NOMO-1 treated with dmso at 0.1 percent for 144 hours (cell line): ENCODE data around the gene FXYD2.

Experiments used
- DNase-seq: peaks from one replicate; lab custom pipeline; 2025; ENCODE audit not compliant: unreplicated experiment; lab: John Stamatoyannopoulos, UW

Gene FXYD2

GRCh38 chr11:117836077-117836960 lies 11.8 kb upstream of the FXYD2 start:
- peak; percentile 71 for DNase-seq

- no peak for DNase-seq
Measured at GRCh38 chr11:117835576-117835975, 11.0 kb upstream of the FXYD2 start.

- no peak for DNase-seq
Measured at GRCh38 chr11:117834838-117835443, 10.4 kb upstream of the FXYD2 start.

DNA sequence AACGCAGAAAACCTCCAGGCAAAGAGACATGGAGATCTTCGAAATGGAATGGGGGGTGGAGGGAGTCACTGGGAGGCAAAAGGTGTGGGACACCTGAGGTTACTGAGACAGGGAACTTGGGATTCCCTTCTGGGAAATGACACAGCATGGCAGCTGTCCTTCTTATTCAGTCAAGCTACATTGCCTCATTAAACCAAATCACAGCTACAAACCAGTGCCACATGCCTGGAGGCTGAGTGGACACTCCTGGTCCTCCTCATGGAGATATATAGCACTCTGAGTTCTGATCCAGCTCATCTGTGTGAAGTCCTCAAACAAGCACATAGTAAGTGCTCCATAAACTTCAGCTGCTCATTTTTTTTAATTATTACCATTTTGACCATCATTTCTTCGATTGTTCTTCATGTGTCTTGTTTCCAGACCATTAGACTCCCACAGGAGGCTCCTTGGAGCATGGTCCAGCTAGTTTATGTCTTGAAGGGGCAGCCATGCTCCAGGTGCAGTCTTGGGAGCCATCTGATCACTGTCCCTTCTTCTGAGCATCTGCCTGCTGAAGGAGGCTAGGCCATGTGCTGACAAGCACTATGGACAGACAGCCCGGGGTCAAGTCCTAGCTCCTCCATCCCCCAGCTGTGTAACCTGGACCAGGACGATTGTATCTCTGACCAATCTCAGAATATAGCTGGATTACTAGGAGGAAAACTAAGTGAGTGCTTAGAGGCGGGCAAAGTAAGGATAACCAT lies 9.7 kb upstream of the FXYD2 start:
- DNase-seq = no peak

DNA sequence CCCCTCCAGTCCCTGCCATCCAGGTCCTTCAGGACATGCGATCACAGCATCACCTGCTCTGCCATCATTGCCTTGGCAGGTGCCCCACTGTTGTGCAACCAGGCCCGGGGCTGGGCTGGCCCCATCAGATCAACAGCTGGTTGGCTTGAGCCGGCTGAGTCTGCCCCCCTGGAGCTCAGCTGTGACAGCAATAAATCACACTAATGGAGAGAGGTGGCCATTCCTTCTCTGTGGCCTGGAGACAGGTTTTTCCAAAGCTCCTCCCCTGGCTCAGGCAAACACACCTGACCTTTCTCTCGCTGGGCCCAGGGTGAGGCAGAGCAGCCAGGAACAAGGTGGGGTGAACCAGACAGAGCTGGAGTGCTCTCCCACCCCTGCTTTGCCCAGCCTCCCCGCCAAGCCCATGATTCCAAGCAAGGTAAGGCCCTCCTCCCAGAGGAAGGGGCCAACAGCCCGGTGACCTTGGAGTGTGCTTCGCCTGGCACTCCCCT lies 8.9 kb upstream of the FXYD2 start:
- no peak for DNase-seq

DNA sequence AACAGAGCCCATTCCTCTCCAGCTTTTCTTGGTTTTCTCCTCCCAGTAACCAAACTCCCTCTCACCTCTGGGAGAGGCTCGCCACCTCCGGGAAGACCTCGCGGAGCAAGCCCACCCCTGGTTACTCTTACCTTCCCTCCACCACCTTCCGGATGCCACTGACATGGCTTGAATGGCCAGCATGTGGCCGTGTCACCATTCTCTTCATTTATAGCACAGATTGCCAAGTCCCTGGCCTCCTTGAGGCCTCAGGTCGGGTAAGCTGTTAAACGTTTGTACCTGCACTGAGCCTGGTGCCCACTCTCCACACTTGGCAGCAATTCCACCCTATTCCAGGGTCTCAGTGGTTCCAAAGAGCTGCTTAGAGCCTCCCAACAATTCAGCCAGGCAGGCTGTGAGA lies 8.0 kb upstream of the FXYD2 start:
- DNase-seq = no peak

DNA sequence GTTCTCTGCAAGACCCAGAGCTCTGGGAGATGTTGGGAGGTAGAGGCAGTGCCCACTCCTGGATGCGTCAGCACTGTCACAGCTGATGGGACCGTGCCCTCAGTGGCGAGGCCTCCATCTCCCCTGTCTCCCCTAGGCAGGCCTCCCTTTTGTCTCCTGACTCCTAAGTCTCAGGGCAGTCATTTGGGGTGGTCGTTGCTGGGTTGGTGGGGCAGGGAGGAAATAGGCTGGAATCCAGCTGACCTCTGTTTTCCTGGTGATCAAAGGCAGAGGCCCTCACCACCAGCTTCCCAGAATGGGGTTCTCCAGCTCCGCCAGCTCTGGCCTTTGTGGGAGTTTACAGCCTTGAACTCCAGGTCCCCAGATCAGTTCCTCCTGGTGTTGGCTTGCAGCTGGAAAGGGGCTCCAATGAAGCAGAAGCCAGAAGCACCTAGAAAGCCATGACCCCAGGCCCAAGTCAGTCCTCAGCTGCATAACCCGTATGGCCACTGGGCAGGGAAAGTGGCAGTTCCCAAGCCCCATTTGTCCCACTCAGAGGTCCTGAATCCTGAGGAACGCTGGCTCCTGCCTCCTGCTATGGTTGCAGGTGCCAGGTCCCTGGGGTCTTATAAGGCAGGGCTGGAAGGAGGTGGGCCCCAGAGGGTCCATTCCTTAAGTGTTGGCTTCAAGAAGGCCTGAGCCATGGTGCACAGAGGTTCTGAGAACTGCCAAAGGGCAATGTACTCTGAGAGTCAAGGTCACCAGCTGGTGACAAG lies 7.3 kb upstream of the FXYD2 start:
- no peak for DNase-seq

- no peak for DNase-seq
Measured at GRCh38 chr11:117830674-117831351, 6.3 kb upstream of the FXYD2 start.

DNA sequence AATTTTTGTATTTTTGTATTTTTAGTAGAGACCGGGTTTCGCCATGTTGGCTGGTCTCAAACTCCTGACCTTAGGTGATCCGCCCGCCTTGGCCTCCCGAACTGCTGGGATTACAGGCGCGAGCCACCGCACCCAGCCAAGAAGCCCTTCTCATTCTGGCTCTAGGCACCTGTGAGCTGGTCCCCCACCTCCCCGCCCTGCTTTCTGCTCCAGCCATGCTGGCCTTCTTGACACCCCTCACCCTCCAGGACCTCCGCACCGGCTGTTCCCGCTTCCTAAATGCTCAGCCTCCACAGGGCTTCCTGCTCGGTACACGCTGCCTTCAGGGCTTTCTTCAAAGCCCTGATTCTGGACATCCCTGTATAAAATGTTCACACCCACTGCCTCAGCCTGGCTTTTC lies 5.5 kb upstream of the FXYD2 start:
- DNase-seq = no peak

DNA sequence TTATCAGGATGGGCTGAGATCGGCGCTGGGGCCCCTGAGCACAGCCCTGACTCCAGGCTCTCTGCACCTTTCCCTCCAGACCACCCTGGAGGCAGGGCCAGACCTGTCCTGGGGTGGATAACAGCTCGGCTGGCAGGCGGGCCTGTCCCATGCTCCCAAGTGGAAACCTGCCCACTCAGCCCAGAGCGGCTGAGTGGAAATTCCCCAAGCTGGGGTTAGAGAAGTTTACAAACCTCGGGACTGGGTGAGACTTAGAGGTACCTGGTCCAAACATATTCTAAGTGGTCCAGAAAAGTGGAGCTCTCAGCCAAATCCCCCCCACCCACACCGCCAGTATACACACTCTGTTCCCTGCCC lies 4.8 kb upstream of the FXYD2 start:
- DNase-seq = no peak

GRCh38 chr11:117828611-117829368 lies 4.2 kb upstream of the FXYD2 start:
- DNase-seq = no peak

DNA sequence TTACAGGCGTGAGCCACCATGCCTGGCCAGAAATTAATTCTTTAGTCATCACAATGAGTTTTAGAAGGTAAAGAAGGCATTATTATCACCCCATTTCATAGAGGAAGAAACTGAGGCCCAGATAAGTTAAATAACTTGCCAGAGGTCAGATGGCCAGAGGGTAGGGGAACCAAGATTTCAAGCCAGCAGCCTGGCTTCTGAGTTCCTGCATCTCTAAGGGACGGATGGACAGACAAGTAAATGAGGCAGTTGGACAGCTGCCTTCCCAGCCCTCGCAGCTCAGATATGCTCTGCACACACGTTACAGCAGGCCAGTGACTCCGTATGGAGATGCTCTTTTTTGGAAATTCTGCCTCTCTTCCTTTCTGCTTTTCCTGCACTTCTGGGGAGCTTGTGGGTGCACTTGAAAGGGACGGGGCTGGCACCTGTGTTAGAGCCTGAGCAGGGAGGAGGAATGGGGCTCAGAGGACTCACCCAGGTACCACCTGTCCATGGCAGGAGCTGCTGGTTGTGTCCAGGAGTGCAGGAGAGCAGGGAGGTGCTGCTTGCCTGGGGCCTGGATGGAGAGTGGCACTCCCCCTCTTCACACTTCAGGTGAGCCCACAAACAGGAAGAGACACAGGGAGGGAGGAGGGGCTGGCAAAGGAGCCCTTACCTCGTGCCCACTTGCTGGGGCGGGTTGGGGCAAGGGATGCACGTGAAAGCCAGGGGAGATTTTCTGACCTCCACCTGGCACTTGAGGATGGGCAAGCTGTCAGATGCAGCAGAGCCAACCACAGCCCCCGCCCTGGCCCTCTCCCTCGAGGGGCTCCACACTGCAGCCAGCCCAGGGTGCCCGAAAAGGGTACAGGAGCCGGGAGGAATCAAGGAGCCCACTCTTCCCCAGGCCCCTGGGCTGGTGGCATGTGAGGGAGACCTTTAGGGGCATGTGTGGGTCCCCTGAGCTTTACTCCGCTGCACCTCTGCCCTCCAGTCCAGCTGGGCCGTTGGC lies 3.3 kb upstream of the FXYD2 start:
- no peak for DNase-seq

DNA sequence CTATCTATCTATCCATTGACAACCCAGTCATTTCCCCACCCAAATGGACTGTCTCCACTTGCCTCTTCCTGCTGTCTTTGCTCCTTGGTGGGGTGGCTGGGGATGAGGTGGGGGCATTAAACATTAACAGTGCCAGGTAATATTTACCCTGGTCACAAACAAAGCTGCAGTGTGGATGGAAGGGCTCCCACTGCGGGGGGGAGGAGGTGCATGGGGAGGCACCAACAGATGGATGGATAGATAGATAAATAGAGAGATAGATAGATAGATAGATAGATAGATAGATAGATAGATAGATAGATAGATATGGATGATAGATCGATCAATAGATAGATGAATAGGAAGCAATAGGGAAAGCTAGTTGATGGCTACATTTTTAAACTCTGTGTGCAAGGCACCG lies 2.3 kb upstream of the FXYD2 start:
- no peak for DNase-seq

GRCh38 chr11:117826190-117826570 lies 1.6 kb upstream of the FXYD2 start:
- no peak for DNase-seq

- no peak for DNase-seq
Measured at GRCh38 chr11:117825538-117826189, 1.1 kb upstream of the FXYD2 start.

- no peak for DNase-seq
Measured at GRCh38 chr11:117823946-117824420, 561 bp downstream of the FXYD2 start.

- DNase-seq = no peak
Measured at GRCh38 chr11:117823294-117823945, 1.1 kb downstream of the FXYD2 start.
